ENCODE results near the gene GPRC5C. TPM values are rescaled to one million over a fixed set of nuclear protein-coding genes. Genes with fewer than 3 reads are reported as not detected.
A peak's percentile ranks its signal among the peaks of the same experiment; 100 is the strongest.

The GPRC5C gene
- total and polyA plus RNA-seq, 2 of the 13 experiments (the other 11 are each of a cell fraction or from before 2014, with no cell fraction given) = 85.6 to 300 TPM

DNA sequence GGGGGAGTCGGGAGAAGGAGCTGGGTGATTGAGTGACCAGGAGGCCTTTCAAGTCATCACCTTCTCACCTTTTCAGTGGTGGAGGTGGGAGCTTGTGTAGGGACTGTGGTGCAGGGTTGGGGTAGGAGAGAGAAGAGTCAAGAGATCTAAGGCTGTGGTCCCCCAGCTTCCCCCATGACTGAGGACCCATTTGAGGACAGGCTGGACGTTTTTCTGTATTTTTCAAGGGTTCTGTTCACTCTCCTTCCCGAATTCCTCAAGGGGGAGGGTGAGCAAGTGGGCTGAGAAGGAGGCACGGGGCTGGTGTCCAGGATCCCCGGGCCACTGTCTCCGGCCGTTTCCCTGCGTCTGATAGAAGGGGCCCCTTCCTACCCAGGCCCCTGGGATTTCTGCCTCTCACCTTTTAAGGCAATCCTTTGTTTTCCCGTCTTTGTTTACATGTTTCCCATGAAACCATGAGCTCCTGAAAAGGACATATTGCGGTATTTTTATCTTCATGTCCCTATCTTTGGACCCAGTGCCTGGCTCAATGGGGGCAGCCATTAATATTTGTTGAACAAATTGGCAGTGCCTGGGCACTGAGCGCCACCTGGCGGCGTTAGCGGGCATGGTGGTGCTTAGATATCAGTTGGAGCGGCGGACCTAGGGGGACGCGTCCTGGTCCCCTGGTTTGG, 25.4 kb downstream of the GPRC5C start (continued):
- TF ChIP-seq RFX1 (IDR thresholded peaks at IDR 0.05) = no peak
- TF ChIP-seq NFE2 (CRISPR knock-in tag; IDR thresholded peaks at IDR 0.05) = no peak
- TF ChIP-seq ZNF878 (CRISPR knock-in tag; IDR thresholded peaks at IDR 0.05) = no peak
- no peak for TF ChIP-seq RXRB (CRISPR knock-in tag; IDR thresholded peaks at IDR 0.05; ENCODE audit: borderline replicate concordance)
- TF ChIP-seq, protein P1, sequence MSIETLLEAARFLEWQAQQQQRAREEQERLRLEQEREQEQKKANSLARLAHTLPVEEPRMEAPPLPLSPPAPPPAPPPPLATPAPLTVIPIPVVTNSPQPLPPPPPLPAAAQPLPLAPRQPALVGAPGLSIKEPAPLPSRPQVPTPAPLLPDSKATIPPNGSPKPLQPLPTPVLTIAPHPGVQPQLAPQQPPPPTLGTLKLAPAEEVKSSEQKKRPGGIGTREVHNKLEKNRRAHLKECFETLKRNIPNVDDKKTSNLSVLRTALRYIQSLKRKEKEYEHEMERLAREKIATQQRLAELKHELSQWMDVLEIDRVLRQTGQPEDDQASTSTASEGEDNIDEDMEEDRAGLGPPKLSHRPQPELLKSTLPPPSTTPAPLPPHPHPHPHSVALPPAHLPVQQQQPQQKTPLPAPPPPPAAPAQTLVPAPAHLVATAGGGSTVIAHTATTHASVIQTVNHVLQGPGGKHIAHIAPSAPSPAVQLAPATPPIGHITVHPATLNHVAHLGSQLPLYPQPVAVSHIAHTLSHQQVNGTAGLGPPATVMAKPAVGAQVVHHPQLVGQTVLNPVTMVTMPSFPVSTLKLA (IDR thresholded peaks at IDR 0.05) = no peak
- TF ChIP-seq MXI1 (IDR thresholded peaks at IDR 0.05; ENCODE audit: borderline replicate concordance, low read depth, low read length) = peak; percentile 32; the same call in 1 of the 3 replicates
- TF ChIP-seq ATM (IDR thresholded peaks at IDR 0.05; ENCODE audit: borderline replicate concordance) = no peak
- no peak for TF ChIP-seq ZNF660 (CRISPR knock-in tag; IDR thresholded peaks at IDR 0.05; ENCODE audit: borderline replicate concordance, low read depth)
- TF ChIP-seq ZNF615 (CRISPR knock-in tag; IDR thresholded peaks at IDR 0.05; ENCODE audit: borderline replicate concordance) = no peak
- TF ChIP-seq KAT2B (IDR thresholded peaks at IDR 0.05; ENCODE audit: borderline replicate concordance, low read depth, low read length) = no peak
- TF ChIP-seq ZNF20 (CRISPR knock-in tag; IDR thresholded peaks at IDR 0.05) = no peak
- TF ChIP-seq, protein P2, sequence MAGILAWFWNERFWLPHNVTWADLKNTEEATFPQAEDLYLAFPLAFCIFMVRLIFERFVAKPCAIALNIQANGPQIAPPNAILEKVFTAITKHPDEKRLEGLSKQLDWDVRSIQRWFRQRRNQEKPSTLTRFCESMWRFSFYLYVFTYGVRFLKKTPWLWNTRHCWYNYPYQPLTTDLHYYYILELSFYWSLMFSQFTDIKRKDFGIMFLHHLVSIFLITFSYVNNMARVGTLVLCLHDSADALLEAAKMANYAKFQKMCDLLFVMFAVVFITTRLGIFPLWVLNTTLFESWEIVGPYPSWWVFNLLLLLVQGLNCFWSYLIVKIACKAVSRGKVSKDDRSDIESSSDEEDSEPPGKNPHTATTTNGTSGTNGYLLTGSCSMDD (CRISPR knock-in tag; IDR thresholded peaks at IDR 0.05) = no peak
- no peak for TF ChIP-seq NONO (IDR thresholded peaks at IDR 0.05)
- peak; percentile 73 for TF ChIP-seq NONO (CRISPR knock-in tag; conservative IDR thresholded peaks at IDR 0.05)
- TF ChIP-seq, protein P3, sequence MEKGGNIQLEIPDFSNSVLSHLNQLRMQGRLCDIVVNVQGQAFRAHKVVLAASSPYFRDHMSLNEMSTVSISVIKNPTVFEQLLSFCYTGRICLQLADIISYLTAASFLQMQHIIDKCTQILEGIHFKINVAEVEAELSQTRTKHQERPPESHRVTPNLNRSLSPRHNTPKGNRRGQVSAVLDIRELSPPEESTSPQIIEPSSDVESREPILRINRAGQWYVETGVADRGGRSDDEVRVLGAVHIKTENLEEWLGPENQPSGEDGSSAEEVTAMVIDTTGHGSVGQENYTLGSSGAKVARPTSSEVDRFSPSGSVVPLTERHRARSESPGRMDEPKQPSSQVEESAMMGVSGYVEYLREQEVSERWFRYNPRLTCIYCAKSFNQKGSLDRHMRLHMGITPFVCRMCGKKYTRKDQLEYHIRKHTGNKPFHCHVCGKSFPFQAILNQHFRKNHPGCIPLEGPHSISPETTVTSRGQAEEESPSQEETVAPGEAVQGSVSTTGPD (CRISPR knock-in tag; IDR thresholded peaks at IDR 0.05) = 0 out of 2 replicates have a peak, but pooled peaks have one; percentile 54
- no peak for TF ChIP-seq ELF1 (CRISPR knock-in tag; IDR thresholded peaks at IDR 0.05)
- no peak for TF ChIP-seq HCFC1 (IDR thresholded peaks at IDR 0.05; ENCODE audit: low read depth, low read length)
- TF ChIP-seq, protein P4, sequence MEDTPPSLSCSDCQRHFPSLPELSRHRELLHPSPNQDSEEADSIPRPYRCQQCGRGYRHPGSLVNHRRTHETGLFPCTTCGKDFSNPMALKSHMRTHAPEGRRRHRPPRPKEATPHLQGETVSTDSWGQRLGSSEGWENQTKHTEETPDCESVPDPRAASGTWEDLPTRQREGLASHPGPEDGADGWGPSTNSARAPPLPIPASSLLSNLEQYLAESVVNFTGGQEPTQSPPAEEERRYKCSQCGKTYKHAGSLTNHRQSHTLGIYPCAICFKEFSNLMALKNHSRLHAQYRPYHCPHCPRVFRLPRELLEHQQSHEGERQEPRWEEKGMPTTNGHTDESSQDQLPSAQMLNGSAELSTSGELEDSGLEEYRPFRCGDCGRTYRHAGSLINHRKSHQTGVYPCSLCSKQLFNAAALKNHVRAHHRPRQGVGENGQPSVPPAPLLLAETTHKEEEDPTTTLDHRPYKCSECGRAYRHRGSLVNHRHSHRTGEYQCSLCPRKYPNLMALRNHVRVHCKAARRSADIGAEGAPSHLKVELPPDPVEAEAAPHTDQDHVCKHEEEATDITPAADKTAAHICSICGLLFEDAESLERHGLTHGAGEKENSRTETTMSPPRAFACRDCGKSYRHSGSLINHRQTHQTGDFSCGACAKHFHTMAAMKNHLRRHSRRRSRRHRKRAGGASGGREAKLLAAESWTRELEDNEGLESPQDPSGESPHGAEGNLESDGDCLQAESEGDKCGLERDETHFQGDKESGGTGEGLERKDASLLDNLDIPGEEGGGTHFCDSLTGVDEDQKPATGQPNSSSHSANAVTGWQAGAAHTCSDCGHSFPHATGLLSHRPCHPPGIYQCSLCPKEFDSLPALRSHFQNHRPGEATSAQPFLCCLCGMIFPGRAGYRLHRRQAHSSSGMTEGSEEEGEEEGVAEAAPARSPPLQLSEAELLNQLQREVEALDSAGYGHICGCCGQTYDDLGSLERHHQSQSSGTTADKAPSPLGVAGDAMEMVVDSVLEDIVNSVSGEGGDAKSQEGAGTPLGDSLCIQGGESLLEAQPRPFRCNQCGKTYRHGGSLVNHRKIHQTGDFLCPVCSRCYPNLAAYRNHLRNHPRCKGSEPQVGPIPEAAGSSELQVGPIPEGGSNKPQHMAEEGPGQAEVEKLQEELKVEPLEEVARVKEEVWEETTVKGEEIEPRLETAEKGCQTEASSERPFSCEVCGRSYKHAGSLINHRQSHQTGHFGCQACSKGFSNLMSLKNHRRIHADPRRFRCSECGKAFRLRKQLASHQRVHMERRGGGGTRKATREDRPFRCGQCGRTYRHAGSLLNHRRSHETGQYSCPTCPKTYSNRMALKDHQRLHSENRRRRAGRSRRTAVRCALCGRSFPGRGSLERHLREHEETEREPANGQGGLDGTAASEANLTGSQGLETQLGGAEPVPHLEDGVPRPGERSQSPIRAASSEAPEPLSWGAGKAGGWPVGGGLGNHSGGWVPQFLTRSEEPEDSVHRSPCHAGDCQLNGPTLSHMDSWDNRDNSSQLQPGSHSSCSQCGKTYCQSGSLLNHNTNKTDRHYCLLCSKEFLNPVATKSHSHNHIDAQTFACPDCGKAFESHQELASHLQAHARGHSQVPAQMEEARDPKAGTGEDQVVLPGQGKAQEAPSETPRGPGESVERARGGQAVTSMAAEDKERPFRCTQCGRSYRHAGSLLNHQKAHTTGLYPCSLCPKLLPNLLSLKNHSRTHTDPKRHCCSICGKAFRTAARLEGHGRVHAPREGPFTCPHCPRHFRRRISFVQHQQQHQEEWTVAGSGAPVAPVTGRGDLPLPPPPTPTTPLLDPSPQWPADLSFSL (CRISPR knock-in tag; IDR thresholded peaks at IDR 0.05) = no peak
- no peak for TF ChIP-seq SP1 (IDR thresholded peaks at IDR 0.05)
- 0 out of 2 replicates have a peak, but pooled peaks have one; percentile 14 for TF ChIP-seq SP1 (CRISPR knock-in tag; IDR thresholded peaks at IDR 0.05)

Measured in HepG2 (cell line).